GM18861 (cell line): ENCODE data around the gene SNCAIP.

Source experiments
- ATAC-seq: cut with Tn5 transposase; IDR thresholded peaks from one replicate; pipeline ENCODE4 v1.9.1; 2021; ENCODE audit not compliant: unreplicated experiment

The SNCAIP gene

DNA sequence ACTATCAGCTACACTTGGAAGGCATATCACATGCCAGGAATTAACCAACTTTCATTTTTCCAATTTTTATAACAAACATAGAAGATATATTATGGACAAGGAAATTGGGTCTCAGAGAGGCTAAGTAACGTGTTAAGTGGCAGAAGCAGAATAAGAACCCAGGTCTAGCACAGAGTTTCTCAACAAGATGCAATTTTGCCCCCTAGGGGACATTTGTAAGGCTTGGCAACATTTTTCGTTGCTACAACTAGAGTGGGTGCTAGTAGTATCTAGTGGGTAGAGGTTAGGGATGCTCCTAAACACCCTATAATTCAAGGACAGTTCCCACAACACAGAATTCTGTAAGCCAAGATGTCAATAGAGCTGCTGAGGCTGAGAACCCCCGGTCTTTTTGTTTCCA is 180.6 kb downstream of the SNCAIP start:
- ATAC-seq = peak; percentile 54

DNA sequence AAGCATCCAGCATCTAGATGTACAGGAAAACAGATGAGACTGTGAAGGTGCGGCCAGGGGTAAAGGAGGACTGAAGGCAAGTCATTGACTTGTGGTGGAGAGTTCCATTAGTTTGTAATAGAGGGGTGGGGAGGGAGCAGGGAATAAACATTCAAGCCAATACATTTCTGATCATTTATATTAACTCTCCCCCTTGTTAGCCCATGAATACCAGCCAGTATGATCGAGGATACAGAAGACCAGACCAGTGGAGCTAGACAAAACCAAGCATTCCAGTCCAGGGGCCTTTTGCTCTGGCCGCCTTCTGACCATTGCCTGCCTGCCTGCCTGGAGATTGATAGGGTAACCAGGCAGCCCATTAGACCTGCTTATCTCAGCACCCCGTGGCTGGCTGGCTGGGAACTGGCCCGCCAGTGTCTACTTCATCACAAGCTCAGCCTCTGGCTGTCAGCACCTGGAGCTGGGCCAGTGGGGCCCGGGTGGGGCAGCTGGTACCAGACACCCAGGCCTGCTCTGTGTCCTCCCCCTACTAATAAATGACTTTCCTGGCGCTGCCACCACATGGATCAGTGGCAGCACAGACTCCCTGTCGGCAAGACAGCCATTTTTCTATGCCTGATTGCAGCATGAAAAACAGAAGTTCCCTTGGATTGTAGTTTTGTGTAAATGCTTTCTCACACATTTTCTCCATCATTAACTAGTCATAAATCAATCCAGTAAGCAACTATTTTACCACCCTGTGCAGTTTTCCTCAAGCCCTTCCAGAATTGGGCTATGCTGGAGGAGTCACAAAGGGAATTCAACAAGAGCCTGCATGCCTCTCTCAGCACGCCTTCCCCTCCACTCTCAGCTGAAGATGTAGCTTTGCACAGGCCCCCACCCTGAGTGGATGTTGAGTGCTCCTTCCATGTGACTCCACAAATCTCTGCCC is 181.3 kb downstream of the SNCAIP start:
- ATAC-seq = no peak

DNA sequence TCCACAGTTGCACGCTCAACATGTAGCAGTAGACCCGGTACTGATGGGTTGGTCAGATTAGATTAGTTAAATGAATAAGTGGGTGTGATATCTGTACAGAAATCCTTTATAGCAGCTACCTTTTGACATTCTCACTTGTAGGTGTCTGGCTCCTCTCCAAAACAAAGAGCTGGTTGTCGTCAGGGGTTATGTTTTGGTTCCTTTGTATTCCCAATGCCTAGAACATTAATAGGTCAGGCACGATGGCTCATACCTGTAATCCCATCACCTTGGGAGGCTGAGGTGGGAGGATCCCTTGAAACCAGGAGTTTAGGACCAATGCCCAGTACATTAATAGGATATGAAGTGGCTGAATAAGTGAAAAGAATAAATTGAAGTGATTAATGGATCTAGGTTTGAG is 182.1 kb downstream of the SNCAIP start:
- no peak for ATAC-seq

DNA sequence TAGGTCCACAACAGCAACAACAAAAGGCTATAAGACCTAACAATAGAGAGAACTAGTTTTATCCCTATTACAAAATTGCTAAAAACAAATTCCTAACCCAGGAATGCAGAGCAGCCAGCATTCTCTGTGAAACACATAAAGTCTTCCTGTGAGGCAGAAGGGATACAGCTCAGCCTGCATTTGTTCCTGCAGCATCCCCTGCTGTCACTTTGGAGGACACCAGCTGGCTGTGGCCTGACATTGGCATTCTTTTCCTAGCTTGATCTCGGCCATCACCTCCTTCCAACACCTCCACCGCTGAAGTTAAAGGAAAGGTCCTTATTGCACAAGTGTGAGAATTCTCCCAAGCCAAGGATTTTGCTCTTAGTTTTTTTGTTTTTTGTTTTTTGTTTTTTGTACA is 186.1 kb downstream of the SNCAIP start:
- no peak for ATAC-seq

DNA sequence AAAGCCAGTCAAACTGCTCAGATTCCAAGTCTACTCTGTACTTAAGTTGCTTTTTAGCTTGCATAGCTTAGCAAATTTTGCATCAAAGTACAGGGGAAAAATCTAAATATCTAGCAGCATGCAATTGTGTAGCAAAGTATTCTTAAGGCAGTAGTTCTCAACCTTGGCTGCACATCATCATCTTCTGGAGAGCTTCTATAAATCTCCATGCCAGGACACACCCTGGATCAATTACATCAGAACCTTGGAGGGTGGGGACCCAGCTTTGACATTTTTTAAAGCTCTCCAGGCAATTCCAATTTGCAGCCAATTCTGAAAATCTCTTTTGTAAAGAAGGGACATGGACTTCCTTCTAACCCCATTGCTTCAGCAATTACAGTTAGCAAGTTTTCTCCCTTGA is 187.5 kb downstream of the SNCAIP start:
- no peak for ATAC-seq

DNA sequence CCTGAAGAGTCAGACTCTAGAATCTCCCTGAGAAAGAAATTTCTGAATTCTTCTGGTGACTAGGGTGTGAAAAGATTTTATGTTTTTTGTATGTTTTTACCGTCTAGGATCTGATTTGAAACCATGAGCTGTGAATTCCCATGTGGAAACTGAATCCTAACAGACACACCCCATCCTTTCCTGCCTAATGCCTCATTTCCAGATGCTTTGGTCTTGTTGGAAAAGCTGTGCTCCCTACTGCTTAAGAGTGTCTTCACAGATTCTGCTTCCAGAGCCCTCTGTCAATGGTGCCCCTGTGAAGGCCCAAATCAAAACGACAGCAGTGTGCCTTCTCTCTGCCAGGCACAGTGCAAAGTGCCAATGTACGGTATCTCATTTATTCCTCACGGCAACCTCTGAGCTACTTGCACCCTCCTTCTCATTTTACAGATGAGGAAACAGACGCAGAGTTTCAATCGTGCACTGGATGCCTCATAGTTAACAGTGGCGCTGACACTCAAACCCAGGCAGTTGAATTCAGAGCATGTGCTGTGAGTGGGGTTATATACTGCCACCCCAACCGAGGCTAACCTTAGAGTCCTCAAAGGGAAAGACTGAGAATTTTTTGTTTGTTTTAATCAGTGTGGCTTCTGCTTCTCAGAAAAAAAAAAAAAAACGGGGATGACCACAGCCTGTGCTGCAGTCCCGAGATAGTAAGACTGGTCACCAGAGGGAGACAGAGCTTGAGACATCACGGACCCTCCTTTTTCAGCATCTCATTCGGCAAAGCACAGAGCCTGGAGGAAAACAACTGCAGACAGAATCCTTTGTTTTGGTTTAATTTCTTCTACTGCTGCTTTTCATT is 188.4 kb downstream of the SNCAIP start:
- ATAC-seq = no peak

DNA sequence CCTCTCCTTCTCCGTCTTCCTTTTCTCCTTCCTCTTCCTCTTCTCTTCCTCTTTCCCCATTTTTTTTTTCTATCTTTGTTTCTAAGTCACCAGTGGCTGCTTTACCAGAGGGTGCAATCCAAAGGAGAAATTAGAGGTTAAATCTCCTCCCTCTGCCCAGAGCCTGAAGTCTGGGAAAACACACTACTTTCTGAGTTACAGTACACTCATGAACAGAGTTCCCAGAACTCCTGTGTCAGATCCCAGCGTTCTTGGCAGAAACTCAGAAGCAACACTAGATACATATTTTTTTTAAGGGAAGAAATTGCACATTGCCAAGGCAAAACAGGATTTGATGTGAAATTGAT is 189.0 kb downstream of the SNCAIP start:
- no peak for ATAC-seq

DNA sequence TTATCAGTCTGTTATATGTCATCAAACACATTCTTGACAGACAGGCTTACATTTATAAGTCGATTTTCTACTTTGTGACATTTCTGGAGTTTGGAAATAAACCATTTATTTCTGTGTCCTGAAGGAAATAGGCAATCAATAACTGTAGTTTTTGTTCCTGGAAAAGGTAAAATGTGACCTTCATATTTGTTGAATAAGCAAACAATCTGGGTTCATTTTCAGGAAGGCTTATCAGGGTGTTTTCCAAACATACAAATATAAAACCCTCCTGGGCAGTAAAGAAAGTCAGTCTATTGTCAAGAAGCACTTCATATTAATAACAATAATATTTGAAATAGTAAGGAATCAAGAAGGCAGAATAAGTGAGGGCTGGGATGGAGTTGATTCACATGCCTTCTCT is 195.0 kb downstream of the SNCAIP start:
- ATAC-seq = no peak

DNA sequence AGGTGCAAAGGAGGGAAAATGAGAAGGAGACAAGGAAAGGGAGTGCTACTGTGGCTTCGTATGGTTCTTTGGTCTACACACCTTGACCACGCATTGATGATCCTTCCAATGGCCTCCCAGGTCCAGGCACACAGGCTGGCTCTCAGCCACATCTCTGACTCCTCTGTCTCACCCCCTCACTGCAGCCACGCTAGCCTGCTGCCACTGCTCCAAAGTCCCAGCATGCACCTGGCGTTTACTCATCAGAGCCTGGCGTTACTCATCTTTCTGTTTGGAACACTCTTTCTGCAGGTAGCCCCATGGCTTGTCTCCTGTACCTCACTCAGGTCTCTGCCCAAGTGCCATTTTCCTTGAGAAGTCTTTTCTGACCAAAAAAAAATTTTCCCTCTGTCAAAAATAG is 195.5 kb downstream of the SNCAIP start:
- no peak for ATAC-seq

DNA sequence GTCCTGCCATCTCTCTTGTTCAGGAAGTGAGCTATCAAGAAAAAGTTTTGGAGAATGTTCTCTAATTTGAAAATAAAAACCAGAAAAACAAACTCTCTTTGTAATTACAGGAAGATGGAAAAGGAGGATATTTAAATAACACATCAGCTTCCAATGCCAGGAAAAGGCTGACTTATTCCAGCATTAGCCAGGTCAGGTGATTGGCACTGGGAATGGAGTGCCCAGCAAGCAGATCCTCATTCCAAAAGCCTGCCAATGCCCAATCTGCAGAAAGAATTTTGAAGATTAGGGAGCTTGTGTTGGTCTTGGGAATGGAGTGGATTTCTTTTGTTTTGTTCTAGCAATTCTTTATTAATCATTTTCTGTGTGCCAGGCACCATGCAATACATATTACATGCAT is 196.6 kb downstream of the SNCAIP start:
- no peak for ATAC-seq
